Heart left ventricle (tissue), 16 donors: ENCODE data around the gene C11orf65. TPM values are rescaled to one million over a fixed set of nuclear protein-coding genes. Genes with fewer than 3 reads are reported as not detected.
A peak's percentile ranks its signal among the peaks of the same experiment; 100 is the strongest.
"Not testable (repeated sequence)": the region's sequence is repeated elsewhere in the genome, so short reads cannot be mapped to it uniquely, and the experiment has no call there.

ENCODE experiments used
- ATAC-seq, 4 donors: fragments of 200-7000 bp; cut with Tn5 transposase; one replicate each; pipeline ENCODE4 v1.9.1; 2020 to 2022; ENCODE audit warnings: moderate library complexity in 4 of 4, mild to moderate bottlenecking in 3 of 4, moderate number of reproducible peaks in 1 of 4
- DNase-seq, 5 donors: peaks; one replicate each; pipeline ENCODE4 v3.0.0-alpha.2; 2020
- H3K27ac ChIP-seq, 12 donors: fragments of 200-600 bp; sonication (generic) in 4 of 12; one replicate each; pipeline versions ENCODE4 v1.5.0 to v1.8.0; 2016 to 2022; ENCODE audit warnings: mild to moderate bottlenecking in 2 of 12
- H3K27me3 ChIP-seq, 9 donors: fragments of 200-600 bp; sonication (generic) in 2 of 9; one replicate each; pipeline versions ENCODE4 v1.5.1 to v1.8.0; 2016 to 2022; ENCODE audit warnings: mild to moderate bottlenecking in 3 of 9
- H3K36me3 ChIP-seq, 9 donors: fragments of 200-600 bp; sonication (generic) in 2 of 9; one replicate each; pipeline versions ENCODE4 v1.5.0 to v1.8.0; 2018 to 2022; ENCODE audit warnings: mild to moderate bottlenecking in 2 of 9
- H3K4me1 ChIP-seq, 12 donors: fragments of 200-600 bp; sonication (generic) in 4 of 12; one replicate each; pipeline versions ENCODE4 v1.5.0 to v1.8.0; 2016 to 2022; ENCODE audit warnings: mild to moderate bottlenecking in 3 of 12
- H3K4me3 ChIP-seq, 12 donors: fragments of 200-600 bp; sonication (generic) in 4 of 12; one replicate each; pipeline versions ENCODE4 v1.5.0 to v1.8.0; 2017 to 2022; ENCODE audit warnings: mild to moderate bottlenecking in 9 of 12, moderate library complexity in 4 of 12
- H3K9me3 ChIP-seq, 12 donors: fragments of 200-600 bp; sonication (generic) in 4 of 12; one replicate each; pipeline versions ENCODE4 v1.5.0 to v1.8.0; 2016 to 2022; ENCODE audit warnings: mild to moderate bottlenecking in 1 of 12
- POLR2A ChIP-seq, 2 donors: fragments of 450-650 bp; IDR thresholded peaks; one replicate each; pipeline ENCODE4 v1.6.1; 2017; ENCODE audit warnings: antibody characterized with exemption in 2 of 2, mild to moderate bottlenecking in 2 of 2, moderate library complexity in 2 of 2
- WGBS, 4 donors: extraction: QIAGEN DNeasy Blood & Tissue Kit in 2 of 4; methylation state at CpG; one replicate each; pipeline versions ENCODE4 v1.1.5 to v1.1.7; 2013 to 2018; 5-methylcytosine and 5-hydroxymethylcytosine counted together
- intact Hi-C, 10 donors: fragments of 100-400 bp; cut with DNase I; formaldehyde crosslinking; loops; one replicate each; pipeline versions ENCODE4 v1.11.1 to v1.14.2; 2022
- polyA plus RNA-seq, 2 donors: library from polyadenylated mRNA; stranded (reverse); fragments of 200-250 nt; gene quantifications; one replicate each; pipeline ENCODE4 v1.2.3, GENCODE V29; 2013
- total RNA-seq, 9 donors: library from RNA; depleted of rRNA in 2 of 9; stranded (reverse); fragments of >200 nt in 2 of 9; fragmentation: NEBNext Ultra II Directional in 3 of 9; extraction: Animal tissue kit (Norgen Biotek cat#: 25700) in 3 of 9; gene quantifications; one replicate each; pipeline versions ENCODE4 v1.1.0 to v1.2.4, GENCODE V29; 2016 to 2023
- TF ChIP-seq, protein P1 (sequence below), 12 donors: fragments of 200-600 bp; sonication (generic) in 4 of 12; IDR thresholded peaks; one replicate each; pipeline versions ENCODE4 v1.5.0 to v1.8.0; 2018 to 2022; ENCODE audit warnings: antibody characterized with exemption in 12 of 12, mild to moderate bottlenecking in 5 of 12
- donor health status: ischemic (EF 13 %, LVEDD 7.1; RV severe dilation, severe dysfunction).
- donor health status: healthy with polysubstance abuse.
- donor health status: DM: no; HTN: yes; CAD: no.
- donor health status: DM: no; HTN: no; CAD: no.
- donor health status: ischemic (EF 25% LVEDD 6.9; RV normal size, moderate dysfunction).
- donor health status: ischemic (EF 25% LVEDD 5.7; RV mildly dilated, moderate dysfunction).
- donor health status: healthy.
- donor health status: DM: yes; HTN: yes; CAD: no.
- donor health status: ischemic (EF 35%, LVEDD 5.7; RV mildly dilated, moderate dysfunction).
- donor health status: nonischemic (EF 11% LVEDD 7.7; RV severe dilation, severe dysfunction).
- donor health status: DM: yes; HTN: yes; CAD: no.
- donor health status: PGD.
- donor health status: ischemic (EF 29% LVEDD 5.4; RV normal size, mild dysfunction).
- donor health status: nonischemic (EF 23%, LVEDD 6.1; RV moderate dilation, normal function).

C11orf65 gene
- total and polyA plus RNA-seq, 11 donors: 0.14 to 1.9 (median 0.76) TPM; not detected in 3

DNA sequence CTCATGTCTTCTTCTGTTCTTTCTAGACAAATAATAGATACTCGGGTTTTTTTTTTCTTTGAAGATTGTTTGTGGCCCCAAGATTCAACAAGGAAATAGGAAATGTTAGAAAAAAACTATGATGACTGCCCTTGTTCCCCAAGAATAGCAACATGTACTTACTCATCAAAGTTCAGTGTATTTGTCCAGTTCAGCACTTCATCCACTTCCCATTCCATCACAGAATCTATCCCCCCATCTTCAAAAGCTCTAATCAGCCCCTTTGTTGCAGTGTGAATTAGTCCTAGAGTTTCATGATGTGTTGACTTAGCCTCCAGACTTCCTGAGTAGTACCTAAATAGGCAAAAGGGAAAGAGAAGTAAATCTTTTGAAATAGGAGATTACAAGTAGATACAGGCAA lies 74.3 kb downstream of the C11orf65 start:
- Histone ChIP-seq H3K27ac (no peak overlapping the region), H3K9me3 (no peaks in the 10 kb centered on the region), H3K36me3 (no peaks in the 10 kb centered on the region), H3K4me3 (no peak overlapping the region), H3K27me3 (no peaks in the 10 kb centered on the region), H3K4me1 (no peaks in the 10 kb centered on the region)
- intact Hi-C loops: no loop called here
- TF ChIP-seq POLR2A (IDR thresholded peaks at IDR 0.05): no peak
- ATAC-seq (no peak), DNase-seq (no peak)
- 31 to 51% (median 51%) methylated on average over 1 of the region's 1 CpG for WGBS, 4 donors

DNA sequence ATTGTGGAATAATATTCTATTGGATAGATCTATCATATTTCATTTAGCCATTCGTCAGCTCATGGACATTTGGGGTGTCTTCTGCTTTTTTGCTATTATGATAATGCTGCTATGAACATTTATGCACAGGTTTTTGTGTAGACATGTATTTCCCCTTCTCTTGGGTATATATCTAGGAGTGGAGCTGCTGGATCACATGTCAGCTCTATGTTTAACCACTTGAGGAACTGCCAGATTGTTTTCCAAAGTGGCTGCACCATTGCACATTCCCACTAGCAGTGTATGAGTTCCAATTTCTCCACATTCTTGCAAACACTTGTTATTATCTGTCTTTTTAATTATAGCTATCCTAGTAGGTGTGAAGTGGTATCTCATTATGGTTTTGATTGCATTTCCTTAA lies 75.0 kb downstream of the C11orf65 start:
- Histone ChIP-seq H3K27me3 (no peaks in the 10 kb centered on the region), H3K36me3 (no peaks in the 10 kb centered on the region), H3K27ac (no peak overlapping the region), H3K4me3 (no peak overlapping the region), H3K9me3 (no peaks in the 10 kb centered on the region), H3K4me1 (no peaks in the 10 kb centered on the region)
- intact Hi-C loops: no loop called here
- ATAC-seq: peak in 1 of 4 donors; percentile 37
- TF ChIP-seq, protein P1, sequence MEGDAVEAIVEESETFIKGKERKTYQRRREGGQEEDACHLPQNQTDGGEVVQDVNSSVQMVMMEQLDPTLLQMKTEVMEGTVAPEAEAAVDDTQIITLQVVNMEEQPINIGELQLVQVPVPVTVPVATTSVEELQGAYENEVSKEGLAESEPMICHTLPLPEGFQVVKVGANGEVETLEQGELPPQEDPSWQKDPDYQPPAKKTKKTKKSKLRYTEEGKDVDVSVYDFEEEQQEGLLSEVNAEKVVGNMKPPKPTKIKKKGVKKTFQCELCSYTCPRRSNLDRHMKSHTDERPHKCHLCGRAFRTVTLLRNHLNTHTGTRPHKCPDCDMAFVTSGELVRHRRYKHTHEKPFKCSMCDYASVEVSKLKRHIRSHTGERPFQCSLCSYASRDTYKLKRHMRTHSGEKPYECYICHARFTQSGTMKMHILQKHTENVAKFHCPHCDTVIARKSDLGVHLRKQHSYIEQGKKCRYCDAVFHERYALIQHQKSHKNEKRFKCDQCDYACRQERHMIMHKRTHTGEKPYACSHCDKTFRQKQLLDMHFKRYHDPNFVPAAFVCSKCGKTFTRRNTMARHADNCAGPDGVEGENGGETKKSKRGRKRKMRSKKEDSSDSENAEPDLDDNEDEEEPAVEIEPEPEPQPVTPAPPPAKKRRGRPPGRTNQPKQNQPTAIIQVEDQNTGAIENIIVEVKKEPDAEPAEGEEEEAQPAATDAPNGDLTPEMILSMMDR (IDR thresholded peaks at IDR 0.05): no peak
- TF ChIP-seq POLR2A (IDR thresholded peaks at IDR 0.05): no peak
- 79 to 93% (median 91%) methylated on average over 1 of the region's 1 CpG for WGBS, 4 donors
- DNase-seq: no peak

DNA sequence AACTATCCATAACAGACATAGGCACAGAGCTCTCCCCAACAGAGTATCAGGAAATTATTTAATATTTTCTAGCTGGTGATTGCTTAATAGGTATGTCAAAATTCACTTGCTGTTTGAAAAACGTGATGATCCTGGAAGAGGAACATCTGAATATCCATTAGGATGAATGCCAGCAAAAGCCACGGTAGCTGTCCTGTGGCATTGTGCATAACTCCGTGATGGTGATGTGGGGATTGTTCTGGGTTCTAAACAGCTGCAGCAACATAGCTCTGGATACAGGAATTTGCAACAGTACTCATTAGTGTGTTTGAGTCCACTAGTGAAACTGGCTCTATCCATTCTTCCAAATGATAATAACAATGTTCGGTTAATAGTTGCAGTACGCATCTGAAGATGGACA lies 78.8 kb downstream of the C11orf65 start:
- Histone ChIP-seq H3K4me3 (no peak overlapping the region), H3K4me1 (no peaks in the 10 kb centered on the region), H3K36me3 (no peaks in the 10 kb centered on the region), H3K27me3 (no peaks in the 10 kb centered on the region), H3K9me3 (no peaks in the 10 kb centered on the region), H3K27ac (no peak overlapping the region)
- 84 to 89% (median 86%) methylated on average over 5 of the region's 5 CpGs for WGBS, 4 donors
- no peak for ATAC-seq
- intact Hi-C loops: no loop called here
- DNase-seq: no peak
- TF ChIP-seq, protein P1 (IDR thresholded peaks at IDR 0.05): no peak
- no peak for TF ChIP-seq POLR2A (IDR thresholded peaks at IDR 0.05)

DNA sequence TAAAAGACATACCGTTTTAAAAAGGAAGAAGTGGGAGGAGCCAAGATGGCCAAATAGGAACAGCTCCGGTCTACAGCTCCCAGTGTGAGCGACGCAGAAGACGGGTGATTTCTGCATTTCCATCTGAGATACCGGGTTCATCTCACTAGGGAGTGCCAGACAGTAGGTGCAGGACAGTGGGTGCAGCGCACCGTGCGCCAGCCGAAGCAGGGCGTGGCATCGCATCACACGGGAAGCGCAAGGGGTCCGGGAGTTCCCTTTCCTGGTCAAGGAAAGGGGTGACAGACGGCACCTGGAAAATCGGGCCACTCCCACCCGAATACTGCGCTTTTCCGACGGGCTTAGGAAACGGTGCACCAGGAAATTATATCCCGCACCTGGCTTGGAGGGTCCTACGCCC lies 93.8 kb downstream of the C11orf65 start:
- intact Hi-C loops, DNase-seq, ATAC-seq, H3K27me3 ChIP-seq, H3K9me3 ChIP-seq, H3K27ac ChIP-seq, H3K4me1 ChIP-seq, H3K36me3 ChIP-seq, H3K4me3 ChIP-seq: not testable (repeated sequence)
- 92 to 96% (median 95%) methylated on average over 24 of the region's 24 CpGs for WGBS, 4 donors

DNA sequence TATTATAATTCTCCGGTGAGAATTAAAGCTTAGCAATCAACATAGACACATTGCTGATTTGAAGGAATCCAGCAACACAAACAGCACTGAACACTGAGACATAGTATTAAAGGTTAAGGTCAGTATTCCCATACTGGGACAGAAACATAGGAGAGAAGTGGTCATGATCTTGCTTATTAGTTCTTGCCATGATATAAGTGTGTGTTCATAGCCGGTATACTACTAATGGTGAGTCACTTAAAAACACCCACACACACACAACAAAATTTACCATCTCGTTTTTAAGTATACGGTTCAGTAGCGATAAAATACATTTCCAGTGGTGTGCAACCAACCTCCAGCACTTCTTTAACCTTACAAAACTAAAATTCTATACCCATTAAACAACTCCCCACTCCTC lies 96.3 kb downstream of the C11orf65 start:
- Histone ChIP-seq H3K4me3 (no peak overlapping the region), H3K9me3 (peaks cover 0 to 4% (median 0%) of the 10 kb centered on the region in 12 donors), H3K36me3 (peaks cover 0 to 22% (median 14%) of the 10 kb centered on the region in 9 donors), H3K4me1 (no peaks in the 10 kb centered on the region), H3K27me3 (no peaks in the 10 kb centered on the region), H3K27ac (no peak overlapping the region)
- intact Hi-C loops: no loop called here
- no peak for DNase-seq
- WGBS, 4 donors: 73 to 77% (median 75%) methylated on average over 5 of the region's 5 CpGs
- no peak for ATAC-seq
- TF ChIP-seq POLR2A (IDR thresholded peaks at IDR 0.05): no peak
- TF ChIP-seq, protein P1 (IDR thresholded peaks at IDR 0.05): no peak
